ENCODE data around the gene BTC. TPM values are rescaled to one million over a fixed set of nuclear protein-coding genes. Genes with fewer than 3 reads are reported as not detected.

Gene BTC
- total and polyA plus RNA-seq, 5 donors: 0.25 to 0.59 (median 0.36) TPM

DNA sequence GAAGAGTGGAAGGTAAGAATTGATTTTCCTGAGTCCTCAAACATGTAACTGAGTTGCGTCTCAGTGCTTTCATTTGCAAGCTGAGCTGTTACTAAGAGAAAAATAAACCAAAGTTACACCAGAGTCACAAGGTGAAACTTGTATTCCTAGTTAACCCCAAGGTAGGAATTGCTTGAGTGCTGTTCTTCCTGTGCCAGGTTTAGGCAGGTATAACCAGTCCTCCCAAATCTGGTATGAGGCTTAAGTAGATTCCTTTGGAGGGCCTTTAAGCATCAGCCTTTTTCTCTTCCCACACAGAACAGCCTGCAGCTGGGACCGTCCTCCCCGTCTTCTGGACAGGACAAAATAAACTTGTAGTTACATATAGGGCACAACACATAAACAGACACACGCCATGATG is 2.3 kb upstream of the BTC start:
- Histone ChIP-seq H3K9me3 (ENCODE audit: control insufficient read depth, low read length) (no peaks in the 10 kb centered on the region), H3K4me3 (ENCODE audit: low read length) (no peak overlapping the region), H3K27ac (ENCODE audit: low read length) (no peak overlapping the region), H3K27me3 (ENCODE audit: control insufficient read depth, insufficient read depth) (no peaks in the 10 kb centered on the region), H3K4me1 (ENCODE audit: control insufficient read depth, insufficient read depth, low read length) (no peaks in the 10 kb centered on the region)
- intact Hi-C loops (cut with DNase I): no loop called here
- ATAC-seq (no peak), DNase-seq (no peak)
- WGBS: 76% methylated on average over 4 of the region's 4 CpGs

DNA sequence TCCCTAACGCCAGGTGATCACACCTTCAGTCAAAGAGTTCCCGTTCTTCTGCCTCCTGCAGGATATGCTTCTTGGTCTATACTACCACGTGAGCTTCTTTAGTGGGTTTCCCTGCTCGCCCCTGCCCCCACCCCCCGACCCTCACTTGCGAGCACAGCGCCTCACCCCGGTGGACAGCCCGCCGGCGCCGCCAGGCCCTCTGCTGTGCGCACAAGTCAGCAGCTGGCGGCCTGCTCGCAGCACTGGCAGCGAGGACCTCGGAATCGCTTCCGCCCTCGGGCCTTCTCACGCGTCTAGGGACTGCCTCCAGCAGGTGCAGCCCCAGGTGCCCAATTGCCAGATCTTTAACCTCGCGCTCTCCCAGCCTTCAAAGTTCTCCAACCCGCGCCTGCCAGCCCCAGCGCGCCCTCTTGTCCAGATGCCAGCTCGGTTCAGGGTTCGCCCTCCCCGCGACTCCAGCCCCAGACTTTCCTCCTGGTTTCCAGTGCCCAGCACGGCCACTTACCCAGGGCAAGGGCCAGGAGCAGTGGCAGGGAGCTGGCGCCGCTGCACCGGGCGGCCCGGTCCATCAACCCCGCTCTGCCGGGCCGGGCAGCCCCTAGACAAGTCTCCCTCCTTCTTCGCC is 454 bp downstream of the BTC start:
- H3K27ac ChIP-seq (ENCODE audit: low read length): no peak overlapping the region
- intact Hi-C loops (cut with DNase I): no loop called here

DNA sequence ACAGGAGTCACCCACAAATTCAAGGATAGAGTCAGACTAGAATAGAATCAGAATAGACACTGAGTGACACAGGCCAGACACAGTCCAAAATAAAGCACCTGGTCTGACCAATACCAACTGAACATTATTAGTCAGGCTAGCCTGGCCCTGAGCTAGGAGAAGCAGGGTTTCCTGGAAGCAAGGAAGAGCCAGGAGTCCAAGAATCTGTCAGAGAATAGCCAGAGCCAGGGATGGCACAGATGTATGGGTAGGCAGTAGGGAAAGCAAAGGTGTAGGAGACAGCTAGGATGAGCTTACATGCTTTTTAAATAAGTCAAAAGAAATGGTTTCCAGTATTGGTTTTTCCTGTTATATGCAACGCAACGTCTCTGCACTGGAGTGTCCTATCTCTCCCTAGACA is 3.7 kb downstream of the BTC start:
- Histone ChIP-seq H3K27ac (ENCODE audit: low read length) (no peak overlapping the region), H3K9me3 (ENCODE audit: control insufficient read depth, low read length) (no peaks in the 10 kb centered on the region), H3K4me1 (ENCODE audit: control insufficient read depth, insufficient read depth, low read length) (no peaks in the 10 kb centered on the region), H3K4me3 (ENCODE audit: low read length) (no peak overlapping the region), H3K27me3 (ENCODE audit: control insufficient read depth, insufficient read depth) (no peaks in the 10 kb centered on the region)
- ATAC-seq (no peak), DNase-seq (no peak)
- WGBS: 90% methylated on average over 2 of the region's 2 CpGs
- intact Hi-C loops (cut with DNase I): no loop called here

More for the DNA sequence above, 454 bp downstream of the BTC start:
- under 1% methylated on average over 42 of the region's 42 CpGs for WGBS
- peak; percentile 82 to 84 for ATAC-seq
- Histone ChIP-seq H3K4me3 (ENCODE audit: low read length) (peak overlapping the region; percentile 40), H3K9me3 (ENCODE audit: control insufficient read depth, low read length) (no peaks in the 10 kb centered on the region), H3K27me3 (ENCODE audit: control insufficient read depth, insufficient read depth) (no peaks in the 10 kb centered on the region), H3K4me1 (ENCODE audit: control insufficient read depth, insufficient read depth, low read length) (no peaks in the 10 kb centered on the region)
- peak; percentile 38 to 74 (median 73) for DNase-seq

DNA sequence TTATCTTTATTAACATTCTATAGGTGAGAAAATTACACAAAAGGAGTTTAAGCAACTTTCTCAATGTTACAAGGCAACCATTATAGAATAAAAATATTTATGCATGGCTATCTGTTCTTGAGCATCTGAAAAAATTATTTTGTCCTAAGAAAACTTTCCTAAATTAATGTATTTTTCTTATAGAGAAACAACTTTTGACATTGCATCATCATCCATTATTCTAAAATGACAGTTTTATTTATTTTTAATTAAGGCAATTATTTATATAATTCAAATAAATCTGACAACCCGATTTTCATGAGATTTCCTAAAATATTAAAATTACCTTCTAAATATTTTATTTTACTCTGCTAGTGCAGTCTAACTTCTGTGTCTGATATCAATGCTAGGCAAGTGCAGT is 4.8 kb downstream of the BTC start:
- H3K9me3 ChIP-seq (ENCODE audit: control insufficient read depth, low read length): no peaks in the 10 kb centered on the region
- no peak for DNase-seq
- intact Hi-C loops (cut with DNase I): no loop called here
- no peak for ATAC-seq
- H3K27me3 ChIP-seq (ENCODE audit: control insufficient read depth, insufficient read depth): no peaks in the 10 kb centered on the region
- WGBS: 84% methylated on average over 1 of the region's 1 CpG
- no peaks in the 10 kb centered on the region for H3K4me1 ChIP-seq (ENCODE audit: control insufficient read depth, insufficient read depth, low read length)
- H3K27ac ChIP-seq (ENCODE audit: low read length): no peak overlapping the region
- H3K4me3 ChIP-seq (ENCODE audit: low read length): no peak overlapping the region

DNA sequence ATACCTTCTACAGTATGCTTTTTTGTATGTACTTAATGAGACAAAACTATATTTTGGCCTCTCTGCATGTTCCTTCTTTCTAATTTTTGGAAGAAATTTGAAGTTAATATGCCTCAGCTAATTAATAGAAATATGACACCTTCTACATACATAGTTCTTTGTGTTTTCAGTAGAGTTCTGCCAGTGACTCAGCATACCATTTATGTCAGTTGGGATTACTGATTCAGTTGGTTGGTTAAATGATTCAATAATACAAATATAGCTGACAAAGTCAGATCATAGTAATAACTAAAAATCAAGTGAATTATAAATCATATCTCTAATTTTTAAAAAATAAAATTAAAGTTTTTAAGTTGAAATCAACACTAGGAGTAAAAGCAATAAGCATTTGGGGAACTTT is 16.8 kb downstream of the BTC start:
- no peak overlapping the region for H3K4me3 ChIP-seq (ENCODE audit: low read length)
- no peak for ATAC-seq

DNA sequence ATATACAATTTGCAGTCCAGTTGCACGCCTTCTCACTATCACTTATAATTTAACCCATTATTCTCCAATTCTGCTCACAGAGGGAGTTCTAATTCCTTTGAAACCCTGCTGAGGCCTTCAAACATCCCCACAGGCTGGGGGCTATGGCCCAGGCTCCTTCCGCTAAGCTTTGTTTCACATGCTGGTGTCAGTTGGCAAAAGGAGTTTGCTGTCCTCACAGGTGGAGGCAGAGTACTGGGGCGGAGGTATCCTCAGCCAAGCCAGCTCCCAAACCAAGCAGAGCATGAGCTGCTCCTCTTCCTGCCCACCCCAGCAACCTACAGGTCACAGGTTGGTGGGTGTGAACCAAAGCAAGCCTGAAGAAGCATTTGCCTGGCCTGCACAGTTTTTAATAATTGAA is 21.5 kb downstream of the BTC start:
- DNase-seq (no peak), ATAC-seq (no peak)
- Histone ChIP-seq H3K4me1 (ENCODE audit: control insufficient read depth, insufficient read depth, low read length) (no peaks in the 10 kb centered on the region), H3K4me3 (ENCODE audit: low read length) (no peak overlapping the region), H3K27ac (ENCODE audit: low read length) (no peak overlapping the region), H3K9me3 (ENCODE audit: control insufficient read depth, low read length) (no peaks in the 10 kb centered on the region), H3K27me3 (ENCODE audit: control insufficient read depth, insufficient read depth) (no peaks in the 10 kb centered on the region)
- intact Hi-C loops (cut with DNase I): no loop called here
- whole genome bisulfite sequencing: 80% methylated on average over 3 of the region's 3 CpGs

More for the DNA sequence above, 16.8 kb downstream of the BTC start:
- H3K4me1 ChIP-seq (ENCODE audit: control insufficient read depth, insufficient read depth, low read length): no peaks in the 10 kb centered on the region
- intact Hi-C loops (cut with DNase I): no loop called here
- no peaks in the 10 kb centered on the region for H3K27me3 ChIP-seq (ENCODE audit: control insufficient read depth, insufficient read depth)
- H3K27ac ChIP-seq (ENCODE audit: low read length): no peak overlapping the region
- no peaks in the 10 kb centered on the region for H3K9me3 ChIP-seq (ENCODE audit: control insufficient read depth, low read length)
- no peak for DNase-seq

DNA sequence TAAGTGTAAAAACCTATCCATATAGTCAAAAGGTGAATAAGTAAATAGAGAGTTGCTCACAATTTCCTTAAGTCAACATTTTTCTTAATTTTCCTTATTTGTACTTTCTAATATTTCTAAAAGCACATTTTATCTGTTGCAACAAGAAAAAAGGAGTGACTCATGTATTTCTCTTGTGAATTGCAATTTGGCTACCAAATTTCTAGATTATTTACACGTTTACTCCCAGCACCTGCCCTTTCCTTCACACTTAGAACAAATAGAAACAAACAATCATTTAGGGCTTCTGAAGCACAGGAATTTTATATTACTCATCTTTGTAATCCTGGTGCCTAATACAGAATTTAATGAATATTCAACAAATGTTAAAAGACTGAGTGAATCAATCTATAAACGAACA is 22.2 kb downstream of the BTC start:
- DNase-seq (no peak), ATAC-seq (no peak)
- 70% methylated on average over 2 of the region's 2 CpGs for WGBS
- Histone ChIP-seq H3K27me3 (ENCODE audit: control insufficient read depth, insufficient read depth) (no peaks in the 10 kb centered on the region), H3K9me3 (ENCODE audit: control insufficient read depth, low read length) (no peaks in the 10 kb centered on the region), H3K27ac (ENCODE audit: low read length) (no peak overlapping the region), H3K4me1 (ENCODE audit: control insufficient read depth, insufficient read depth, low read length) (no peaks in the 10 kb centered on the region), H3K4me3 (ENCODE audit: low read length) (no peak overlapping the region)
- intact Hi-C loops (cut with DNase I): no loop called here

DNA sequence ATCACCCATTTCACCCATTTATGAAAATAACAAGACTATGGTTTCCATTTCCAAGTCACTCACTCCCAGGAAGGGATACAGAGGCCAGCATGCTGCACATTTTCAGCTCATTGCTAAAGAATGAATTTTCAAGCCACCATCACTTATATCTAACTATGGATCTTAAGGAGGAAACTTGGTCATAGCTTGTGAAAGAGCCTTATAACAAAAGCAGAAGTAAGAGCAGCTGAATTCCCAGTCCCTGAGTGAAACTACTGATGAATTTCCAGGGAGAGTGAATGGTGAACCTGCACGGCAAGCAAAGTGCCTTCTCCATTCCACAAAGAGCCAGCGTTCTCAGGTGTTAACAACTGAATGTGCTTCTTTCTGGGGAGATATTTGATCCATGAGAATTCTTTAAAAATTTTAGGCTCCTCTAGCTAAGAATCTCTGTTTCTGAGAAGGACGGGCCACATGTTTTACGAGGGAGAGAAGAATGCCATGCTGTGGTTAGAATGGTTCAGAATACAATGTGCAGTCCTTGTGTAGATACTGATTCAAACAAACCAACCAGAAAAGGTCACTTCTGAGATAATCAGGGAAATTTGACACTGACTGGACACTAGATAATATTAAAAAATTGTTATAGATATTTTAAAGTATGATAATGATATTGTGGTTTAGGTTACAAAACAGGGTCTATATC is 24.0 kb downstream of the BTC start:
- ATAC-seq: no peak

DNA sequence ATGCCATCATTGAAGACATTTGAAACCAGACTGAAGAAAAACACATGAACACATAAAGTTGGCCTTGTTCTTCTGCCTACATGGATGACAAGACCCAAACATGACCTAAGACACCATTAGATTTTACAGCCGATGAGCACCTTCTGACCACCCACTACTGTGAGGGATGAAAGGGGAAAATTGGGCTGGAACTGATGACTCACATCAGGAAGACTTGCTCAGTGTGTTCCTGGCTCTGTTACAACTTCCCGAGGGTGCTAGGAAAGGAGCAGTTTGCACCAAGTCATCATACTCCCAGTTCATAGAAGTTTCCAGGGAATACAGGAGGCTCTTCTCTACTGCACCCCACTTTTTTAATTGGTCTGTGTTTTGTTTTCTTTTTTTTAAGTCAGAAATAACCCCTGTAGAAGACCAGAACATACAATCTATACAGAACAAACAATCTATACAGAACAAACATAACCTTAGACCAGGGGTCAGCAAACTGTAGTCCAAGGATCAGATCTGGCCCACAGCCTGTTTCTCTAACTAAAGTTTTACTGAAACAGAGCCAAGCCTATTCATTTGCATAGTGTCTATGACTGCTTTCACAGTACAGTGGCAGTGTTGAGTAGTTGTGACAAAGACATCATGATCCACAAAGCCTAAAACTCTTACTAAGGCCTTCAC is 25.3 kb downstream of the BTC start:
- no peaks in the 10 kb centered on the region for H3K4me1 ChIP-seq (ENCODE audit: control insufficient read depth, insufficient read depth, low read length)
- no peaks in the 10 kb centered on the region for H3K9me3 ChIP-seq (ENCODE audit: control insufficient read depth, low read length)
- no peak overlapping the region for H3K27ac ChIP-seq (ENCODE audit: low read length)
- DNase-seq (peak in 1 of 3 donors; percentile 34), ATAC-seq (peak; percentile 24 to 63)
- H3K27me3 ChIP-seq (ENCODE audit: control insufficient read depth, insufficient read depth): no peaks in the 10 kb centered on the region
- intact Hi-C loops (cut with DNase I): no loop called here
- WGBS: 51% methylated on average over 2 of the region's 2 CpGs
- H3K4me3 ChIP-seq (ENCODE audit: low read length): no peak overlapping the region

More for the DNA sequence above, 24.0 kb downstream of the BTC start:
- 85% methylated on average over 4 of the region's 4 CpGs for WGBS
- no peak overlapping the region for H3K4me3 ChIP-seq (ENCODE audit: low read length)
- H3K4me1 ChIP-seq (ENCODE audit: control insufficient read depth, insufficient read depth, low read length): no peaks in the 10 kb centered on the region
- no peaks in the 10 kb centered on the region for H3K9me3 ChIP-seq (ENCODE audit: control insufficient read depth, low read length)
- intact Hi-C loops (cut with DNase I): no loop called here
- no peak overlapping the region for H3K27ac ChIP-seq (ENCODE audit: low read length)
- H3K27me3 ChIP-seq (ENCODE audit: control insufficient read depth, insufficient read depth): no peaks in the 10 kb centered on the region
- no peak for DNase-seq

DNA sequence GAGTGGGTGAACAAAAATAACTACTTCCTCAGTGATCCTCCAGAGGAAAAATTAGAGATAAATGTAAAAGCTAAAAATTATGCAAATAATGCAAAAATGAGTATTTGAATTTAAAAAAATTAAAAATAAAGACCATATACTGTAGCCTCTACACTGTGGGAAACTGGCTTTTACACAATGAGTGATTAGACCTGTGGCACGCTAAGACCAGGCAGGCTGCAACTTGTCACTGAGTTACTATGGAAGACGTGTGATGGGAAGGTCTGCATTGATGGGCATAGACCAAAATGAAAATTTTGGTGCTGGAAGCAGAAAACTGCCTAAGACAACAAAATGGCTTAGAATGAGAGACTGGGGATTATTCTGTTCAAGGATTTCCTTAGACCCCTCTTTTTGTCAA is 30.2 kb downstream of the BTC start:
- 80% methylated on average over 2 of the region's 2 CpGs for WGBS
- no peaks in the 10 kb centered on the region for H3K9me3 ChIP-seq (ENCODE audit: control insufficient read depth, low read length)
- no peak overlapping the region for H3K4me3 ChIP-seq (ENCODE audit: low read length)
- H3K27me3 ChIP-seq (ENCODE audit: control insufficient read depth, insufficient read depth): no peaks in the 10 kb centered on the region
- DNase-seq (no peak), ATAC-seq (no peak)
- H3K27ac ChIP-seq (ENCODE audit: low read length): no peak overlapping the region
- H3K4me1 ChIP-seq (ENCODE audit: control insufficient read depth, insufficient read depth, low read length): no peaks in the 10 kb centered on the region
- intact Hi-C loops (cut with DNase I): no loop called here

DNA sequence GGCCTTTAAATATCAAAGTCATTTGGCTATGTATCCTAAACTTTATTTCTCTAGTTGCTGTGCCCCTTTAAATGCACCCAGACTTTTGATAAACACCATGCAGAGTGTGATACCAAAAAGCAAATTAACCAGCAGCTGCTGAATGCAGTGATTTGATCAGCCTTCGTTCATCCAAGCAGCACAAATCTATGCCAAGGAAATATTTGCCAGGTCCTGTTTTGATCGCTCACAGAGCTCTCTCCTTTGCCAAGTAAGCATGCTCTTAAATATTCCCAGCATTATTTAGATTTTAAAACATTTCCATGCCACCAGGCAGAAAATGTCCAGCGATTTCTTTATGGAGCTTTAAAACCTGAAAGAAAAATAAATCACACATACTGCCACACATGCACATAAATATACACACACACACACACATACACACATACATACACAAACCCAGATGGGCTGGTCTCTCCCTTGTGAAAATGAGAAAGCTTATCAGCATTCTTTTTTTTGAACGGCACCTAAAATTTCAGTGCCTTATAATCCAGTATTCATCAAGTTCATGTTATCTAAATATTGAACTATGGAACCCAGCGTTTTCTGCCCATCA is 35.7 kb downstream of the BTC start:
- Histone ChIP-seq H3K4me1 (ENCODE audit: control insufficient read depth, insufficient read depth, low read length) (no peaks in the 10 kb centered on the region), H3K27me3 (ENCODE audit: control insufficient read depth, insufficient read depth) (no peaks in the 10 kb centered on the region), H3K4me3 (ENCODE audit: low read length) (no peak overlapping the region), H3K9me3 (ENCODE audit: control insufficient read depth, low read length) (no peaks in the 10 kb centered on the region), H3K27ac (ENCODE audit: low read length) (no peak overlapping the region)
- WGBS: 51% methylated on average over 5 of the region's 5 CpGs
- DNase-seq: no peak
- ATAC-seq: peak in 1 of 2 donors; percentile 16
- intact Hi-C loops (cut with DNase I): no loop called here
